ENCODE measurements around the gene SLC29A3. TPM values are rescaled to one million over a fixed set of nuclear protein-coding genes. Genes with fewer than 3 reads are reported as not detected.

The SLC29A3 gene
- total RNA-seq, 2 donors from 2014 or later, result 4.4 to 5.3 TPM

DNA sequence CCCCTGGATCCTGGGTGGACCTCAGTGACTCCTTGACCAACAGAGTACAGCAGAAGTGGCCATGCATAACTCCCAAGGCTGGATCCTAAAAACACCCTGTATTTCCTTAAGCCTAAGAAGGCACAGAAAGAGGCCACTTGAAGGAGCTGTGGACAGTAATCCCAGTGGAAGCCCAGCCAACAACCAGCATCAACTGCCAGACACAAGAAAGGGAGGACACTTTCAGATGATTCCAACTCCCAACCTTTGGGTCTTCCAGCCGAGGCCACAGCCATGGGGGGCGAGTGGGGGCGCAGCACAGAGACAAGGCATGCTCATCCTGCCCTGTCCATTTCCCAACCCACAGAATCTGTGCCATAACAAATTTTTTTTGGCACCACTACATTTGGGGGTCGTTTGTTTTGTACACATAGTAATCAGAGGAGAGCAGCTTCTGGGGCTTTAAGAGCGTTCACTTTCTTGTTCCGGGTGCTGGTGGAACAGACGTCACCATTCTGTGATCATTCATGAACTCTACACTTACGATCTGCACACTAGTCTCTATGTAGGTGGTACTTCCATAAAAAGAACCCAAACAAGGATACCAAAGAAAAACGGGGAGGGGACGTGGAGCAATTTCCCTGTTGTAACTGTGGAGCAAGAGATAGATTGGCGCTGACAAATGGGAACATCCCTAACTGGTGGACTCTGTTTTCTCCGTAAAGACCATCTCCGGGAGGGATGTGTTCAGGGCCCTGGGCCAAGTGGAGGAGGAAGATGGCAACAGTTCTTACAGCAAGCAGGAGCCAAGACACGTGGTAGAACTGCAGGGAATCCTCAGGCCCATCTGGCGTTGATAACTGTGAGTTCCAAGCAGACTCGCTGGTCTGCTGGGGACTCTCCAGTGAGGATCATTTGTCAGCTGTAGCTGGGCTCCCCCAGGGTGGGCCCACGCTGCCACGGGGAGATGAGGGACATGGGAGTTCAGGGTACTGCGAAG lies 6.0 kb upstream of the SLC29A3 start:
- no peak for DNase-seq
- Mint-ChIP-seq H3K36me3 (ENCODE audit: insufficient read depth in 2 of 2) (no peaks in the 10 kb centered on the region), H3K27ac (no peak overlapping the region), H3K9me3 (no peaks in the 10 kb centered on the region), H3K4me3 (no peak overlapping the region), H3K4me1 (ENCODE audit: low read depth) (peaks cover 18% of the 10 kb centered on the region), H3K27me3 (ENCODE audit: low read depth) (no peaks in the 10 kb centered on the region)
- ATAC-seq (replicated peaks in 1 of 2), result no peak

DNA sequence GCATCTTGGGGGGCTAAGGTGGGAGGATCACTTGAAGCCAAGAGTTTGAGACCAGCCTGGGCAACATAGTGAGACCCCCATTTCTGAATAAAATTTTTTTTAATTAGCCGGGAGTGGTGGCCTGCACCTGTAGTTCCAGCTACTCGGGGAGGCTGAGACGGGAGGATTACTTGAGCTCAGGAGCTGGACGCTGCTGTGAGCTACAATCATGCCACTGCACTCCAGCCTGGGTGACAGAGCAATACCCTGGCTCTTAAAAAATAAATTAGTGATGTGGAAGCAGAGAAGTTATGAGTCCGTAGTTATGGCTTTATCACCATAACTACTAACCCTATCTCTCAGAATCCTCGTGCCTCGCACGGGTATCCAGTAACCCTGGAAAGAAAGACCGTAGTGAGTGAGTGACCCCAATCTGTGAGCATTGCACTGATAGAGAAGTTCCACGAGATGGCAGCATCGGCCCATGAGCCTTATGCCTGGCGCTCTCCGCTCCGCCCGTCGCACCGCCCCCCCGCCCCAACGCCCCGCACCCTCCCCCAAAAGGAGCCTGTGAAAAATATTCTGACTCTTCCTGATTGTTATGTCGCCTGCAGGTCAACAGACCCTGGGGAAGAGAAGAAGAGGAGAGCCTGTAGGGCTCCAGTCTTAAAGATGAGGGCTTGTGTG lies 4.9 kb upstream of the SLC29A3 start:
- peak in 1 of 2 donors; percentile 32 for ATAC-seq (replicated peaks in 1 of 2)
- Mint-ChIP-seq H3K9me3 (no peaks in the 10 kb centered on the region), H3K27me3 (ENCODE audit: low read depth) (no peaks in the 10 kb centered on the region), H3K36me3 (ENCODE audit: insufficient read depth in 2 of 2) (no peaks in the 10 kb centered on the region), H3K4me1 (ENCODE audit: low read depth) (peaks cover 18% of the 10 kb centered on the region), H3K4me3 (no peak overlapping the region), H3K27ac (no peak overlapping the region)
- DNase-seq, result peak; percentile 24 to 50

DNA sequence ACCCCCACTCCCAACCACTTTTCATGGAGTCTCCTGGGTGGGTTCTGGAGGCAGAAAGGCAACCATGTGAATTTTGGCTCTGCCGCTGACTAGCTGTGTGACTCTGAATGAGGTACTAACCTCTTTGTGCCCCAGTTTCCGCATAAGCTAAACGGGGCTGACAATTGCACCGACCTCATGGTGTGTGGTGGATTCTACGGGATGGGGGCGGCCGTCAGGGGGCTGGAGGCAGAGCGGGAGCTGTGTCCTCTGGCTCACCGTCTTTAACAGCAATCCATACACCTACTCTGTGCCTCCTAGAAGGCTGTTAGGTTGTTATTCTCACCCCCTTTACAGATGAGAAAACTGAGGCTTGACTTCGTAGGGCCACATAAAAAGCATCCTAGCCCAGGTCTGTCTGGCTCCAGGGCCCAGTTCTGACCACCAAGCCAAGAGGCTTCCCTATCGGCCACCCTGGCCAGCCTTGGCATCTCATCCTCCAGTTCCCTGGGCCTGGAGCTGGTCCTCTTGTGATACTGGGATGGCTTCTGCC lies 4.3 kb upstream of the SLC29A3 start:
- Mint-ChIP-seq H3K9me3 (no peaks in the 10 kb centered on the region), H3K27me3 (ENCODE audit: low read depth) (no peaks in the 10 kb centered on the region), H3K36me3 (ENCODE audit: insufficient read depth in 2 of 2) (no peaks in the 10 kb centered on the region), H3K4me1 (ENCODE audit: low read depth) (peaks cover 18% of the 10 kb centered on the region), H3K27ac (no peak overlapping the region), H3K4me3 (no peak overlapping the region)
- DNase-seq, result no peak
- ATAC-seq (replicated peaks in 1 of 2), result no peak

DNA sequence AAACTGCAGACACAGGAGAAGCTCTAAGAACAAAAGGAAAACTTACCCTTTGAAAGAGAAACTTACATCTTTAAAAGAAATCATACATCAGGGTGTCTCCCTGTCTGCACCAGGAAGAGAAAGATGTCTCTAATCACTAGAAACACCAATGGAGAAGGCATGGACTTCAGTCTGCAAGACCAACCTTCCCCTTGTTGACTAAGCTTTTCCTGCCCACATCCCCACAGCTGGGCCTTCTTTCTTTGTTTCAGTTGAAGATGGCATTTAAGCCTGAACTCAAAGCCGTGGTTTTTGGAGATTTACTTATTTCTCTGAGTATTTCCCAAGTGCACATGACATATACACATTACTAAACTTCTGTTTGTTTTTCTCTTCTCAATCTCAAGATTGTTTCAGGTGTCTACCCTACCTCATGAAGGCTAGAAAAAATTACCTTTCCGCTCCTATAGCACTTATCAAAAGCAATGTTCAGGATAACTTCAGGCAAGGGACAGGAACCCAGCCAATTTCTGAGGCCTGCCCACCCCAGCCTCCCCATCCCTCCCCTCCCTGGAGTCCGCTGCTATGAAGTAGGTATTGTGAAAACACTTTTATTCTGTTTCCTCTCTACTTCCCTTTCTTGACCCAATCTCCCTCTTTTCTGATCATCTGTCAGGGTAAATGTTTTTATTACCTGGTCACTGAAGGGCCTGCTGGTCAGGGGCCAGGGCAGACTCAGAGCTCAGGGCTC lies 2.8 kb upstream of the SLC29A3 start:
- no peak overlapping the region for H3K27ac Mint-ChIP-seq
- peaks cover 27% of the 10 kb centered on the region for H3K4me1 Mint-ChIP-seq (ENCODE audit: low read depth)
- ATAC-seq (replicated peaks in 1 of 2) (no peak), DNase-seq (no peak)
- no peak overlapping the region for H3K4me3 Mint-ChIP-seq
- H3K27me3 Mint-ChIP-seq (ENCODE audit: low read depth), result no peaks in the 10 kb centered on the region
- H3K9me3 Mint-ChIP-seq, result no peaks in the 10 kb centered on the region
- no peaks in the 10 kb centered on the region for H3K36me3 Mint-ChIP-seq (ENCODE audit: insufficient read depth in 2 of 2)

- no peaks in the 10 kb centered on the region for H3K9me3 Mint-ChIP-seq
- H3K27me3 Mint-ChIP-seq (ENCODE audit: low read depth), result no peaks in the 10 kb centered on the region
- H3K27ac Mint-ChIP-seq, result no peak overlapping the region
- no peak for ATAC-seq (replicated peaks in 1 of 2)
- H3K4me3 Mint-ChIP-seq, result no peak overlapping the region
- peaks cover 27% of the 10 kb centered on the region for H3K4me1 Mint-ChIP-seq (ENCODE audit: low read depth)
- no peaks in the 10 kb centered on the region for H3K36me3 Mint-ChIP-seq (ENCODE audit: insufficient read depth in 2 of 2)
- DNase-seq, result no peak
Observed at GRCh38 chr10:71316786-71317160, 2.3 kb upstream of the SLC29A3 start.

GRCh38 chr10:71317739-71318138 lies 1.3 kb upstream of the SLC29A3 start:
- no peak for ATAC-seq (replicated peaks in 1 of 2)
- H3K4me3 Mint-ChIP-seq, result no peak overlapping the region
- no peaks in the 10 kb centered on the region for H3K9me3 Mint-ChIP-seq

DNA sequence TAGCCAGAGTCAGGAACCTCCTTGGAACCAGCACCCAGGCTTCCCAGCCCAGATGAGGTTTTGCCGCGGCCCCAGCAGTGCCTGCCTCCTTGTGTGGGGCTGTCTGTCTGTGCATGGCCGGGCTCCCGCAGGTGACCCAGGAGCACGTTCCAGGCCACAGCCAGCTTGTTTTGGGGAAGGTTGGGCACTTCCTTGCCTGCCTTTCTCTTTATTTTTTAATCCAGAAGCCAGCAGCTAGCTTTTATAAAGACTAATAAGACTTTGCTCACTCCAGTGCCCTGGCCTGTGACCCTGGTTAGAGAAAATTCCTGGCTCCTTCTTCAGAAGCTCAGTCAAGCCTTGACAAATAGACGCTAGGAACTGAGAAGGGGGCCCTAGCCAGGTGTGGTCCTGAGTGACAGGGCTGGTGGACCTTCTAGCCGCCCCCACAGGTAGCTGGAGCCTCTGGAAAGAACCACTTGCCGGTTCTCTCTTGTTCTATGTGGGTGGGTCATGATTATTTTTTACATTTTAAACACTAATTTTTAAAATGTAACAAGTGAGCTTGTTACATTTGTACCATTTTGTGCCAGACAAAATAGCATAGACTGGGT lies 837 bp downstream of the SLC29A3 start:
- ATAC-seq (replicated peaks in 1 of 2) (no peak), DNase-seq (no peak)
- H3K4me1 Mint-ChIP-seq (ENCODE audit: low read depth), result peaks cover 42% of the 10 kb centered on the region
- H3K9me3 Mint-ChIP-seq, result no peaks in the 10 kb centered on the region
- H3K36me3 Mint-ChIP-seq (ENCODE audit: insufficient read depth in 2 of 2), result peaks cover 2 to 7% of the 10 kb centered on the region in 2 donors
- no peaks in the 10 kb centered on the region for H3K27me3 Mint-ChIP-seq (ENCODE audit: low read depth)
- peak overlapping the region; percentile 48 for H3K27ac Mint-ChIP-seq
- peak overlapping the region; percentile 96 to 97 for H3K4me3 Mint-ChIP-seq

More at GRCh38 chr10:71317739-71318138, 1.3 kb upstream of the SLC29A3 start:
- H3K36me3 Mint-ChIP-seq (ENCODE audit: insufficient read depth in 2 of 2), result no peaks in the 10 kb centered on the region
- DNase-seq, result no peak
- H3K27ac Mint-ChIP-seq, result no peak overlapping the region
- peaks cover 29% of the 10 kb centered on the region for H3K4me1 Mint-ChIP-seq (ENCODE audit: low read depth)
- no peaks in the 10 kb centered on the region for H3K27me3 Mint-ChIP-seq (ENCODE audit: low read depth)

GRCh38 chr10:71320592-71320991 lies 1.5 kb downstream of the SLC29A3 start:
- H3K4me3 Mint-ChIP-seq, result peak overlapping the region; percentile 27 to 97
- no peaks in the 10 kb centered on the region for H3K27me3 Mint-ChIP-seq (ENCODE audit: low read depth)
- ATAC-seq (replicated peaks in 1 of 2) (no peak), DNase-seq (no peak)
- no peak overlapping the region for H3K27ac Mint-ChIP-seq
- H3K4me1 Mint-ChIP-seq (ENCODE audit: low read depth), result peaks cover 39% of the 10 kb centered on the region
- no peaks in the 10 kb centered on the region for H3K9me3 Mint-ChIP-seq
- H3K36me3 Mint-ChIP-seq (ENCODE audit: insufficient read depth in 2 of 2), result peaks cover 2 to 7% of the 10 kb centered on the region in 2 donors

DNA sequence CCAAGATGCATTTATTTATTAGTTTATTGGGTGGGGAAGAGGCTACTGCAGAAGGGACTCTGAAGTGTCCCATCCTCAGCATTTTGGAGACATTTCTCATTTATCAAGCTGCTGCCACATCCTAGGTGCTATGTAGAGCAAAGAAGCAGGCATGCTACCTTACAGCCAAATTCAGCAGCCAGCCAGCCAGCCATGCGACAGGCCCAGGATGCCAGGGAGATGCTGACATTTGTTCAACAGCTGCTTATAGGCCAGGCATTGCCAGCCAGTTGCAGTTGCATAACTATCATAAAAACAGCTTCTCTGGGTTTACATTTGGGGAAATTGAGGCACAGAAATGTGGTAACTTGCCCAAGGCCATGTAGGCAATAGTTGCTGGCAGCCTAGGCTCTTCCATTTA lies 2.3 kb downstream of the SLC29A3 start:
- Mint-ChIP-seq H3K27ac (no peak overlapping the region), H3K36me3 (ENCODE audit: insufficient read depth in 2 of 2) (peaks cover 2 to 7% of the 10 kb centered on the region in 2 donors), H3K4me3 (no peak overlapping the region), H3K9me3 (no peaks in the 10 kb centered on the region), H3K4me1 (ENCODE audit: low read depth) (peaks cover 32% of the 10 kb centered on the region), H3K27me3 (ENCODE audit: low read depth) (no peaks in the 10 kb centered on the region)
- DNase-seq (no peak), ATAC-seq (replicated peaks in 1 of 2) (no peak)

DNA sequence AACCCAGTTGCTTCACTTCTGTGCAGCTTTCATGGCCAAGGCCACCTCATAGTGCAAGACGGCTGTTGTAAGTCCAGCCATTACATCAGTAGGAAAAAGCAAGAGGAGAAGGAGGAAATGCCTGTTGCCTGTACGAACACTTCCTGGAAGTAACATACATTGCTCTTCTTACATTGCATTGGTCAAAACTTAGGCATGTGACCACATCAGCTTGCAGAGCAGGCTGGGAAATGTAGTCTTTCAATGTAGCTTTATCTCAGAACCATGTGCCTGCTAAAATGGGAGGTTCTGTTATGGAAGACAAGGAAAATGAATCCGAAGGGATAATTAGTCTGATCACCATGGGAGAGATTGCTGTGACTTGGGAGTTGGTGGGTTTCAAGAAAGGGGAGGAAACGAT lies 4.3 kb downstream of the SLC29A3 start:
- Mint-ChIP-seq H3K27me3 (ENCODE audit: low read depth) (no peaks in the 10 kb centered on the region), H3K4me3 (no peak overlapping the region), H3K4me1 (ENCODE audit: low read depth) (peaks cover 24% of the 10 kb centered on the region), H3K27ac (no peak overlapping the region), H3K9me3 (no peaks in the 10 kb centered on the region), H3K36me3 (ENCODE audit: insufficient read depth in 2 of 2) (peaks cover 2 to 7% of the 10 kb centered on the region in 2 donors)
- ATAC-seq (replicated peaks in 1 of 2) (no peak), DNase-seq (no peak)

- no peaks in the 10 kb centered on the region for H3K27me3 Mint-ChIP-seq (ENCODE audit: low read depth)
- no peak for ATAC-seq (replicated peaks in 1 of 2)
Observed at GRCh38 chr10:71324743-71325142, 5.7 kb downstream of the SLC29A3 start.

GRCh38 chr10:71325267-71325666 lies 6.2 kb downstream of the SLC29A3 start:
- no peaks in the 10 kb centered on the region for H3K27me3 Mint-ChIP-seq (ENCODE audit: low read depth)
- H3K9me3 Mint-ChIP-seq, result no peaks in the 10 kb centered on the region
- no peak overlapping the region for H3K27ac Mint-ChIP-seq
- DNase-seq (no peak), ATAC-seq (replicated peaks in 1 of 2) (no peak)
- peaks cover 2 to 7% of the 10 kb centered on the region in 2 donors for H3K36me3 Mint-ChIP-seq (ENCODE audit: insufficient read depth in 2 of 2)
- H3K4me3 Mint-ChIP-seq, result no peak overlapping the region
- H3K4me1 Mint-ChIP-seq (ENCODE audit: low read depth), result peaks cover 20% of the 10 kb centered on the region

More at GRCh38 chr10:71324743-71325142, 5.7 kb downstream of the SLC29A3 start:
- H3K9me3 Mint-ChIP-seq, result no peaks in the 10 kb centered on the region
- DNase-seq, result no peak
- peaks cover 2 to 7% of the 10 kb centered on the region in 2 donors for H3K36me3 Mint-ChIP-seq (ENCODE audit: insufficient read depth in 2 of 2)
- H3K27ac Mint-ChIP-seq, result no peak overlapping the region
- H3K4me3 Mint-ChIP-seq, result no peak overlapping the region
- H3K4me1 Mint-ChIP-seq (ENCODE audit: low read depth), result peaks cover 24% of the 10 kb centered on the region

Data from activated T-cell treated with anti-CD3 and anti-CD28 coated beads, Interleukin-2, amount 50 U/mL, for 72 hours (primary cell).